Fibroblast of villous mesenchyme (primary cell): ENCODE results near the gene BCL11A. TPM values are rescaled to one million over a fixed set of nuclear protein-coding genes. Genes with fewer than 3 reads are reported as not detected.

ENCODE experiments used
- DNase-seq: peaks from one replicate; pipeline ENCODE4 v3.0.0-alpha.2; 2010; ENCODE audit warnings: low read depth
- H3K4me3 ChIP-seq: 2 replicates; pipeline ENCODE4 v1.5.1; 2011; ENCODE audit warnings: low read depth, mild to moderate bottlenecking, low read length
- CTCF ChIP-seq: IDR thresholded peaks from 2 replicates; pipeline ENCODE4 v1.5.1; 2012; ENCODE audit warnings: low read depth, mild to moderate bottlenecking, low read length; ENCODE audit not compliant: insufficient read depth
- total RNA-seq: library from RNA; depleted of rRNA; stranded (reverse); fragments of >200 nt; gene quantifications from 2 replicates; pipeline ENCODE4 v1.2.3, GENCODE V29; 2012

The BCL11A gene
- total RNA-seq: 0.43 and 1.6 TPM in 2 replicates

GRCh38 chr2:60553495-60554073, at the start of gene BCL11A:
BCL11A (minus strand) TSS chr2:60553654; CDS start chr2:60553270, 384 bp downstream.
- peak; percentile 74 for DNase-seq
- no peak for TF ChIP-seq CTCF
- H3K4me3 ChIP-seq: peak within 1 kb of the TSS; percentile 69

GRCh38 chr2:60602828-60603532, 49.5 kb upstream of the BCL11A start:
- no peak for DNase-seq
- no peak for TF ChIP-seq CTCF
- H3K4me3 ChIP-seq: no peak overlapping the region

- H3K4me3 ChIP-seq: no peak overlapping the region
- TF ChIP-seq CTCF: no peak
- no peak for DNase-seq
Measured at GRCh38 chr2:60602388-60602787, 48.9 kb upstream of the BCL11A start.

GRCh38 chr2:60598271-60598670, 44.8 kb upstream of the BCL11A start:
- H3K4me3 ChIP-seq: no peak overlapping the region
- DNase-seq: no peak
- TF ChIP-seq CTCF: no peak

GRCh38 chr2:60597346-60597745, 43.9 kb upstream of the BCL11A start:
- TF ChIP-seq CTCF: no peak
- H3K4me3 ChIP-seq: no peak overlapping the region
- no peak for DNase-seq

GRCh38 chr2:60596411-60596810, 43.0 kb upstream of the BCL11A start:
- H3K4me3 ChIP-seq: no peak overlapping the region
- no peak for TF ChIP-seq CTCF
- DNase-seq: no peak
